SKM-1 (cell line): Measurements from ENCODE around the gene ANKRD13B.
A peak's percentile ranks its signal among the peaks of the same experiment; 100 is the strongest.
"Not testable (repeated sequence)": the region's sequence is repeated elsewhere in the genome, so short reads cannot be mapped to it uniquely, and the experiment has no call there.

Source experiments
- DNase-seq: peaks from one replicate; lab custom pipeline; 2025; ENCODE audit not compliant: unreplicated experiment; lab: John Stamatoyannopoulos, UW

ANKRD13B gene

DNA sequence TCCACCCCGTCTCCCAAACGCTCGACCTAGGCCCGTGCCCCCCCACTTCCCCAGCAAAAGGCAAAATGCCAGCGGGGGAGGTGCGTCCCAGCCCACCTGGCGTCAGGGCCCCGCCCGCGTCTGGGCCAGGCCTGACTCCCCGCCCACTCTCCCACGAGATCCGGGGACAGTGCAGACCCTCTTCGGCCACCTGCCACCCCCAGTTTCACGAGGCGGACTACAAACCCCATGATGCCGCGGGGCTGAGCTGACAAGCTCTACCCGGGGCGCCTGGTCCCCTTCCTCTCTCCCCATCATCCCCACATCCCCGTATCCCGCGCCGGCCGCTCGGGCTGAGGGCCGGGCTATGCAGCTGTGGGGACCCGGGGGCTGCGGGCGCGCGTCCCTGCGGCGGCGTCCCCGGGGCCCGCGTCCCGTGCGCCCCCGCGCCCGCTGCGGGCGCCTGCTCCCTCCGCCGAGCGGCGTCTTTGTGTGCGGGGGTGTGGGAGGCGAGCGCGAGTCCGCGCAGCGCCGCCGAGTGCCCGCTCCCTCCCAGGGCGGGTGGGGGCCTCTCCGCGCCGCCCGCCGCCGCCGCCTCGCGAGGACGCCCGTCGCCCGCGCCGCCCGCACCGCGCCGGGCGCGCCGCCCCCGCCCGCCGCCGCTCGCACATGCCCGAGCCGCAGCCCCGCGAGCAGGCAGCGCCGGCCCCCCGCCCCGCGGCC, at the start of gene ANKRD13B:
Gene ANKRD13B (plus strand): TSS at position 283 of the 702 bp plus-strand sequence. CDS start 490 bp downstream, outside the sequence.
- no peak for DNase-seq

DNA sequence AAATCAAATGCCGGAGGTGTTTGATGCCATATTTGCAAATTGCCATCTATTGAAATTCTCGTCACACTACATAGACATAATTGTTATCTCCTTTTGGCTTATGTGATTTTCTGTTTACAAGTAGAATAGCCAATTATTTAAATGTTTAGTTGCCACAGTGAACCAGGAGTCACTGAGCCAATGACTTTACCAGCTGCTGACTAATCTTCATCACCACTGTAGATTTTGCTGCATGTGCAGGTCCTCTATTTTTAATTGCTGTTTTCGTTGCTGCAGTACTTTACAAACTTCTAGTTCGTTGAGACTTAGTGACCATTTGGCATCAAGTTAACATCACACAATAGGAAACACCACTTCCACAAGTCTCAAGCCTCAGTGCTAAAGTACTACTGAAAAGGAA, 48.9 kb upstream of the ANKRD13B start:
- DNase-seq = no peak

DNA sequence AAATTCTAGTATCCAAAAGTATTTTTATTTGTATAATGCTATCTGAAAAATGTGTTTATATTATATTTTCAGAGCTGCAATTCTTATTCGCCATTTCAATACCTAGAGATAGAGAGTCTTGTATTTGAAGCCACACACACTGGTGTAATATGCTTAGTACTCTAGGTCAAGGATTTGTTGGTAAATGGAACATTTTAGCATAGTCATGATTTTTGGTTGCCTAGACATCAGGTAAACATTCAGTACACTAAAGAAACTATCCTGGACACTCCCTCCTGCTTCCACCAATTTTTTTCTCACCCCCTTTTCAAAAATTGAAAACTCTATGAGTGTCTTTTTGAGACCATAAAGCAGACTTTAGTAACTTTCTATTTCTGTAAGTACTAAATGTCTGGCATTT, 46.8 kb upstream of the ANKRD13B start:
- no peak for DNase-seq

DNA sequence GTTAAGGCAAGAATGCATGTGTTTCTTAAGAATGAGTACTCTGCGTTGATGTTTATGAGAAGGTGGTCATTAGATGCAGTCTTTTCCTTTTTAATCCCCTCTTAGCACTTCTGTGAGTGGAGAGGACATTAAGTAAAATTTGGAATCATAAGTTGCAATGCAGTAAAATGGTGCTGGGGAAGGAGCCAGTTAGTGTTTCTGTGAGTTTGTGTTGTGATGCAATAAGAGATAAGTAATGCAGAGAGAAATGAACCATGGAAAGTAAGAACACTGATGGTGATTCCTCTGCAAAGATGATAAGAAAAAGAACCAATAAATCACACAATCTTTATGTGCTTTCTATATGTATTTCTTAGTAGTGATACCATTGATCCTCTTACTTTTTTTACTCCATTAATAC, 46.1 kb upstream of the ANKRD13B start:
- no peak for DNase-seq

DNA sequence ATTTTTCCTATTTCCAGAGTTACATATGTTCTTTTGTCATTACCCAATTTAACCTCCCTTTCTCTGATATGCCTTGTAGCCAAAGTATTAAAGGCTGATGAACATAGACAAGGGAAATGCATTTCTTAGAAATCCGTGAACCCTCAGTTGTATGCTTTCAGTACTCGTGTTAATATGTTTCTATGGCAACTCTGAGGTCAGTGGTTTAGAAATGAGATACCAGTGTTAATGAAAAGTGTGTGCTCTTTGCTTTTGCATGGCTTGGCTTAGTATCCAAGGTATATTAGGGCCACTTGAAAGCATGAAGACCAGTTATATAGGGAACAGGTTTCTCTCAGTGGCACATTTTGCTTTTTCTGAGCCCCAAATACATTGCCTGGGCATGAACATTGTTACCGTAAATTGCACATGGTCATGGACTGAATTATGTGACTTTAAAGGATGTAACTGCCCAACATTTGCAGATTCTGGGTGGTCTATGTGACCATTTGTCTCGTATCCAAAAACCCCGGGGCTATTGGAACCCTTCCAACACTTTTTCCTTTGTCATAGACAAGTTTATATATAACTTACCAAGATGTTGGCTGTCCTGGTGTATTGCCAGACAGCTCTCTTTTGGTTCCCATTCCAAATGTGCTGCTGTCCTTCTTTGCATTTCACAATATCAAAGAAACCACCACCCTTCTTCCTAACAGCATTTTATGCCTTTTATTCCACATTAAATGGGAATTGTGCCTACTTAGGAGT, 43.6 kb upstream of the ANKRD13B start:
- DNase-seq = no peak

DNA sequence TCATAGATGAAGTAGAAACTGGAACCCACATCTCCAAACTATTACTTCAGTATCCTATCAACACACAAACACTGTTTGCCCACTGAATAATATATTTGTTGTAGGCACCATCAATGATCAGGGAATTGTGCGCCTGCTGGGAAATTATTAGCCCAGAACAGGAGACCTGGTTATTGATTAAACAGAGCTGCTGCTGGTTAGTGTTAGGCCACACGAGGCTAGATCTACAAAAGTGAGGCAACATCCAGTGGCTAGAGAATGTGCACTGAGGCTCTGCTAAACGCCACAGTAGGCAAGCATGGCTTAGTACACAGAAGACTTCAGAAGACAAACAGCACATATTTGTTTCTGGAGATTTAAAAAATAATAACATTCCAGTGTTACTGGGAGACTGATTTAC, 37.1 kb upstream of the ANKRD13B start:
- DNase-seq = no peak

DNA sequence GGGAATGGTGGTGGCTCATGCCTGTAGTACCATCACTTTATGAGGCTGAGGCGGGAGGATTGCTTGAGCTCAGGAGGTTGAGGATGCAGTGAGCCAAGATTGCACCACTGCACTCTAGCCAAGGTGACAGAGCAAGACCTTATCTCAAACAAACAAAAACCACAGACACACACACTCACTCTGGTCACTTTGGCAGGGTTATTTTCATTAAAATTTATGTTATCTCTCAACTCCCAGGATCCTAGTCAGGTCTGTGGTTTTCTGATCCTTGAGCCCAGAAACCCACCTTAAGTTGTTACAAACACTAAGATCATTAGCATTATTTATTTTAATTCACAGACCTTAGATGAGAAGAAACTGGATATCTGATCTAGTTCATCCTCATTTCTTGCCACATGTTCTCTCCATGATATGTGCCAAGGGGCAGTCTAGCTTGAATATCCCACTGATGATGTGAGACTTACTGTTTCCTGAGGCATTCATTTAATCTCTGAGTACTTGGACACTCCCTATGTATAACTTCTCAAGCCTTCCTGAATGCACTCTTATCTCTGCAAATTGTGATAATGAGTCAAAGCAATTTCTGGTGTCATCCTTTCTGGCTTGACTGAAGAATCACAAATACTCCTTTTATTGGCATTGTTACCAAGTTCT, 35.7 kb upstream of the ANKRD13B start:
- no peak for DNase-seq

DNA sequence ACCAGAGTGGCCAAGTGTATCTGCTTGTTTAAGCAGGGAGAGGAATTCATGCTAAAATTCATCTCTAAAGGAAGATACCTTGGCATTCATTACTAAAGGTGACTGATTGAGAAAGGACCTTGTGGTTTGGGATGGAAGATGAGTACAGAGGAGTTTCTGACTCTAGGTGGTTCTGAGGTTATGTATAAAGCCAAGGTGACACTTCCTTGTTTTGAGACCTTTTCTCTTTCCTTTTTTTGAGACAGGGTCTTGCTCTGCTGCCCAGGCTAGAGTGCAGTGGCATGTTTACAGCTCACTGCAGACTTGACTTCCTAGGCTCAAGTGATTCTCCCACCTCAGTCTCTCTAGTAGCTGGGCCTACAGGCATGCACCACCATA, 35.2 kb upstream of the ANKRD13B start:
- no peak for DNase-seq

DNA sequence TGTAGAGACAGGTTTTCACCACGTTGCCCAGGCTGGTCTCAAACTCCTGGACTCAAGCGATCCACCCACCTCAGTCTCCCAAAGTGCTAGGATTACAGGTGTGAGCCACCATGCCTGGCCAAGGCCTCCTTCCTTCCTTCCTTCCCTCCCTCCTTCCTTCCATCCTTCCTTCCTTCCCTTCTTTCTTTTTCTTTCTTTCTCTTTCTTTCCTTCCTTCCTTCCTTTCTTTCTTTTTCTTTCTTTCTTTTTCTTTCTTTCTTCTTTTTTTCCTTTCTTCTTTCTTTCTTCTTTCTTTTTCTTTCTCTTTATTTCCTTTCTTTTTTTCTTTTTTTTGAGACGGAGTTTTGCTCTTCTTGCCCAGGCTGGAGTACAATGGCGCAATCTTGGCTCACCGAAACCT, 34.8 kb upstream of the ANKRD13B start:
- DNase-seq = not testable (repeated sequence)

DNA sequence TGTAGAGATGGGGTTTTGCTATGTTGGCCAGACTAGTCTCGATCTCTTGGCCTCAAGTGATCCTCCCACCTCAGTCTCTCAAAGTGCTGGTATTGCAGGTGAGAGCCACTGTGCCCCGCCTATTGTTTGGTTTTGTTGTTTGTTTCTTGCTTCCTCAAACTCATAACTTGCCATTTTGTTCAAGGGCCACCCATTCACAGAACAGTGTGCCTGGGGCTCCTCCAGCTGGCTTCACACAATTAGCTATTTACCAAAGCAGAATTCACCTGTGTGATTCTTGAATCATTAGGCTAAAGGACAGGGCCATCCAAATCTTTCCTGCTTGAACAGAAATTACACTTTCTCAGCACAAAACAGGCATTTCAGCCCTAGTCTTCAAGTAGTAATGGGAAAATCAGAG, 33.3 kb upstream of the ANKRD13B start:
- no peak for DNase-seq

DNA sequence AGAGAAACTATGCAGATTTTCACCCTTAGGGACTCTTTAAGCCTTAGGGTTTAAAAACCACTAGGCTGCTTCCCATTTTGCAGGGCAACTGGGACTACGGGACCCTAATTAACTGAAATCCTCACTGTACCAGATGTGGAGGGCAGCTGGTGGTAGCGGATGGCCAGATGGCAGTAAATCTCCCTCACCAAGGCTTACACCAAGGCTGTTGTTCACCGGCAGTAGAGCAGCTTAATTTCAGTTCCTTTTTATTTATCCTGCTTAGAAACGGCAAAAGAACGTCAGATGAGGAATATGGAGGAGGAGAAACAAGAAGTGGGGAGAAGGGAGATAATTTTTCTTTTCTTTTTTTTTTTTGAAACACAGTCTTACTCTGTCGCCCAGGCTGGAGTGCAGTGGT, 32.6 kb upstream of the ANKRD13B start:
- DNase-seq = peak; percentile 22

DNA sequence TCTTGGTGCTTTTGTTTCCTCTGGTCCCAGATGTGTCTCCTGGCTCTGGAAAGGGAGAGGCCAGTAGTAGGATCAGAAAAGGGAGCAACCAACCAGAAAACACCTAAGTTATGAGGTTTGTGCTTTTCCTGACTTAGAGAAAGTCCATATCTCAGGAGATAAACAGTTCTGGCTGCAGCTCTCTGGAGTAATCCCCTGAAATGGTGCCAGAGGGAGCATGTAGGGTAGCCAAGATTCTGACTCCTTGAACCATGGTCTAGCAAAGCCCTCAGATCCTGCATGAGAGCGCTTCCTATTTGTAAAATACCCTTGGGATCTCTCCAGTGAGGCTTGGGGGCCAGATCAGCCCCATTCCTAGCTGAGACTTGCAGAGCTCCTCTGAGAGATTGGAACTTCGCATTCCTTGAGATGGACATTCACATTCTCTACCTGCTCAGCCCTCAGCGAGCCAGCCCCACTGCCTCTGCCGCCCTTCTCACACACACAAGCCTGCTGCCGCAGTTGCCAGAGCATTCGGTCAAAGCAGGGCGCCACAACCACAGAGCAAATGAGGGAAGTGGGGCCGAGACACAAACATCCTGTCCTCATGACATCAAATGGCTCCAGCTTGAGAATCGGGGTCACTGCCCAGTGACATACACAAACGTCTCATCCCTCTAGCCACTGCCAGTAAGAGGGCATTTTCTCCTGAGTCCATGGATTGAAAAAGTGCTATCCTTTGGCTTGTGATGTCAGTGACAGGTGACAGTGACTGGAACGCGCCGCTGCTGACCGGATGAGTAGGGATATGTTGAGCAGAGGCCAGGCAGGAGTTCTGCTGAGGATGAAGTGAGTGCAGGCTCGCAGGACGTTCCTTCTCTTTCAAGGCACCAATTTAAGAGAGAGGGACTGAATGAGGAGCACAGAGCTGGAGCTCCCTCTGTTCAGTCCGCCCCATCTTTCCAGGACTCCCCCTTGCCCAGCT, 31.1 kb upstream of the ANKRD13B start:
- DNase-seq = no peak

DNA sequence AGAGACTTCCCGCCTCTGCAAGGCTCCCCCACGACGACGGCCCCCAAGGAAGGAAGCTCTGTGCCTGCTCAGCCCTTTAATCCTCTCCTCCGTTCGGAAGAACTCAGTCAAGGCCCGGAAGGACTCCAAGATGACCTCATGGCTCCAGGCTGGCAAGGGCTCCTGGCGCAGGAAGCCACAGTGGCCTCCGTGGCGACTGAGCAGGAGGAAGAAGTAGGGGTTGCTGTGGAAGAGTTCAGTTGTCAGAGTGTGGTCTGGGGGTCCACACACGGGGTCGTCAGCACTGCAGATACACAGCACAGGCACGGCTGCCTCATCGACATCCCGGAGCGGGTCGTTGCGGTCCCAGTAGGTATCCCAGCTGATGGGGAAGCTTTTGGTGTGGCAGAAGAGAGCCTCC, 30.3 kb upstream of the ANKRD13B start:
- DNase-seq = no peak

DNA sequence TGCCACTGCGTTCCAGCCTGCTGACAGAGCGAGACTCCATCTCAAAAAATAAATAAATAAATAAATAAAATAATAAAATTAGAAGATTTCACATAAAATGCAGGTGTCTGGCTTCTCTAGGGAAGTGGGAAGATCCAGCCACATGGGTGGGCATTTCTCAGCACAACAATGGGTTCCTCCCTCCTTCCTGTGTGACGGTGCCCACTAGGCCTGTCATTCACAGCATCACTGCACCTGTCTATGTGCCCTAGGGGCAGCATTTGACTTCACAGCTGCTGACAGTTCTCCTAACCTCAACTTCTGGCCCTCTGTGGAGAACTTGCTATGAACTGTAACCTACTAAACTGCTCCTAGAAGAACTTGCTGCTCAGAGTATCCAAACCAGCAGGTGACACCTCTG, 29.1 kb upstream of the ANKRD13B start:
- no peak for DNase-seq

DNA sequence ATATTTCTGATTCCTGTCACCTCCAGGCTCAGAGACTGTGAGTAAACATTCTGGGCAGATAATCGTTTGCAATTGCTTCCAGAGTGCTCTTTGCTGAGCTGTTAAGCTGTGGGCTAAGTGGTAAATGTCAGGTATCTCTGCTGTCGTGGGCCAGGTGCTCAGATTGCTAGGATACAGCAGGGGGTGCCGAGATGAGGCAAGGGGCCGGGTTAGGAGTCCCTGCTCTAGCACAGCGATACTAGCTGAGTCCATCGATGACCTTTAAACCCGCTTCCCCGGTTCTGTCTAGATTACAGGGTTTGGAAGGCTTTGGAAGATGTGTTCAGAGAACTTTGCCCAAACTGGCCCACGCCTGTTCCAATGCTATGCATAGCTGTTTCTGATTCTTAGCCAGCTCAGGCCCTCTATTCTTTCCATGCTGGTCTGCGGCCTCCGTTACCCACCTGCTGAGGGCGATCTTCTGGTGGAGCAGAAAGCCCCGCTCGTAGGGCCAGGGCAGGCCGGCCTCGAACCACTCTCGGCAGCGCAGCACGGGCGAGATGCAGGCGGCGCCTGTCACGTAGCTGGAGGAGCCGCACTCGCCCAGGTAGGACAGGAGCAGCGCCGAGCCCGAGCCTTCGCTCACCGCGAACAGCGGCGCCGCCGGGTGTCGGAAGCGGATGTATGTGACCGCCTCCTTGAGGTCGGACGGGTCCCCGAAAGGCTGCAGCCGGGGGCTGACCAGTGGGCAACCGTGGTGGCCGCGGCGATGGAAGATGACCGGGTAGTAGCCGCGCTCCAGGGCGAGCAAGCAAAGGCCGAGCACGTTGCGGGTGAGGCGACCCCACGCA, 27.1 kb upstream of the ANKRD13B start:
- DNase-seq = no peak

DNA sequence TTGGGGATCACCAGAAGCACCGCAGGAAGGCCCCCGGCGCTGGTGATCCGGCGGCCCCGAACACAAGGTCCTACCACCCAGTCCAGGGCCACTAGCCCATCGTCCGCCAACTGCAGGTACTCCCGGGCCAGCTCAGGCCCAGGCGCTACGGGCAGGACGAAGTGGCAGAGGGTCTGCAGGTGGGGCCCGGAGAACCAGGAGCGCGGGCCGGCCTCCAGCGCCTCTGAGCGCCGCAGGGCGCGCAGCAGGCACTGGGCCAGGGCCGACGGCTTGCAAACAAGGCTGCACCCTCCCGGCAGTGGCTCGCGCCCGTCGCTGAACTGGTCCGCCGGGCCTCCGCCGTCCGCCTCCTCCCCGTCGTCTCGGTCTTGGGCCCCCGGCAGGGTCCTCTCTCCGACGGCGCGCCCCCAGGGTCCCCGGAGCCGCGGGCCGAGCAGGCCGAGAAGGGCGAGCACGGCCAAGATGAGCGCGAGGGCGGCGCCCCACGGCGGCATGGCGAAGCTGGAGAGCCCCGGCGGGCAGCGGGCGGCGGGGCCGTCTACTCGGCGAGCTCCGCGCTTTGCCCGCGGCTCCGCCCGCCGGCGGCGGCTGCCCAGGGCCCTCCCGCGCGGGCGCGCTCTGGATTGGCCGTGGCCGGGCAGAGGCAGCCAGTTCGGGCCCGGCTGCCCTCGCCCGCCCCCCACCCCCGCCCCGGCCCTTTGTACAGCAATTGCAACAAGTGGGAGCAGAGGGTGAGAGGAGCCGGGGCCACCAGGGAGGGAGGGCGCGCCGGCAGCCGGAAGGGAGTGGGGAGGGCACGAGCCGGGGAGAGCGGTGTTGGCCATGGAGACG, 26.2 kb upstream of the ANKRD13B start, which contains the start of gene ABHD15:
Gene ABHD15 (minus strand): TSS at position 565 of the 831 bp plus-strand sequence. CDS start 71 bp downstream, at position 494.
- DNase-seq = peak; percentile 53

DNA sequence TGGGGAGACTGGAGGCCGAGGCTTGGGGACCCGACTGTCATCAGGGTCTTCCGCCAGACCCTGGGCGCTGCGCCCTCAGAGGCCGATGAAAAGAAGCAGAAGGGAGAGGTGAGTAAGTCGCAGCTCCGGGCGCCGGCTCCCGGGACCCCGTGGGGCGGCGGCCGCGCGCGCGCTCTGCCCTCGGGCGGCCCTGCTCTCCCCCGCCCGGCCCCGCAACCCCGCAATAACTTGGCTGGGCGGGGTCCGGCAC, 25.7 kb upstream of the ANKRD13B start:
- no peak for DNase-seq

DNA sequence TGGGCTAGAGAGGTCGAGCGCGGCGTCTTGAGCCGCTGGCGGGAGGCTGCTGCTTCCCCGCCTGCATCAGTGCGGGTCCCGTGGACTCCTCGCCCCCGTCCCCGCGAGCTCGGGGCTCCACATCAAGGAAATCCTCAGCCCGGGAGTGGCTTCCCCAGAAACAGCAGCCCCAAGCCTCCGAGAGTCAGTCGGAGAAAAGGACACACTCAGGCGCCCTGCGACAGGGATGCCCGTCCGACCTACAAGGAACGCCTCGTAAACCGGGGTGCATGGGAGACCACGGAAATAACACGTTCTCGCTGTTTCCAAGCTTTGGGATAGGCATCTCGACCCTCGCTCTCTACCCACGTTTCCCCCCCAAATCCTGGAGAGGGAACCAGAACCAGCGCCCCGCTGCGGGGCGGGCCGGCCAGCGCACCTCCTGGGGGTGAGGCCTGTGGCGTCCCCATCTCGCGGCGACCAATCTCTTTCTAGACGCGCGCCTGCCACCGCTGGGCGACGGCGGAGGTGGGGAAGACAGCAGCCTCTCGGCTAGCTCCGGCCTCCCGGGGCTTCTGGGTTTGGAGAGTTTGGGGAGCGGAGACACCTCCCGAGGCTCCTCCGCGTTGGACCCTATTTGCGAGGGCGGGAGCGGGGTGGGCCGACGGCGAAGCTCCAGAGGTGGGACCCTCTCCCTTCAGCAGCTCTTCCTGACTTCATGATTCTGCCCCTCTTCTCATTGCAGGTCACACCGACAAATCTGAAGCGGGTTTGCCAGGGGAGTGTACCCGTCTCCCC, 25.2 kb upstream of the ANKRD13B start:
- peak; percentile 33 for DNase-seq
